HK-2 (cell line): ENCODE measurements around the gene AGR3.

Experiments used
- DNase-seq: peaks from one replicate; pipeline ENCODE4 v3.0.0-alpha.2; 2018; ENCODE audit not compliant: unreplicated experiment

The AGR3 gene

DNA sequence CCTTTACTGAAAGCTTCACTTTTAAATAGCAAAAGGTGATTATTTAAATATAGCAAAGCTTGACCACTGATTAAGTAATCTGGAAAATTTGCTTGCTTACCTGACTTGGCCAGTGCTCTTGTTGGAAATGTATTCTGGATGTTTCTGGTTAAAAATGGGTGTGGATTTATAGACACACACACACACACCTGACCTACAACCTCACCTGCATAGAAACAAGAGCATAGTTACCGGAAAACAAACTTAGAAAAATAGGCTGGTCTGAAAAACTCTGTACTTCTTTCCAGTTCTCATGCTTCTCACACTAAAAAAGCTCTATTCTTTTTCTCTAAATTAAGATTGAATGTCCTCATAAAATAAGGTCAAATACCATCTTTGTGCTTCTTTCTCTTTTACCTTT lies at the start of gene AGR3:
Gene AGR3, minus strand, starts transcription at position 140 of the 400 bp plus-strand sequence. CDS start 3,365 bp downstream, outside the sequence.
- DNase-seq, result no peak

GRCh38 chr7:16930946-16931345 lies 49.2 kb upstream of the AGR3 start:
- no peak for DNase-seq

- no peak for DNase-seq
Measured at GRCh38 chr7:16929146-16929762, 47.5 kb upstream of the AGR3 start.

DNA sequence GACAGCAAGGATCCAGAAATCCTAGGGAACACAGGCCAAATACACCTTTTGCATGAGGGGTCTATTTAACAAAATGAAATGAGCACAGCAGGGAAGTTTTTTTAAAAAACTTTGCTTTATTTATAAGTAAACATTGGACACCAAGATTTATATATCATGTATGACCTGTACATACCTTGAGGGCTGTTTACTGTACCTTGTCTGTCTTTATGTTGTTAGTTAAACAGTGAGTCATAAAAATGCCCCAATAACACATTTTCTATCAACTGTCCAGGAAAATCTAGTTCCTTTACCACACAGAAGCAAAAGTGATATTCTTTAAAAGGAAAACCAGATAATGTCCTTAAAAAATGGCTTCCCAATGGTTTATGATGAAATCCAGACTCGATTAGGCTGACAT lies 45.1 kb upstream of the AGR3 start:
- DNase-seq, result no peak

DNA sequence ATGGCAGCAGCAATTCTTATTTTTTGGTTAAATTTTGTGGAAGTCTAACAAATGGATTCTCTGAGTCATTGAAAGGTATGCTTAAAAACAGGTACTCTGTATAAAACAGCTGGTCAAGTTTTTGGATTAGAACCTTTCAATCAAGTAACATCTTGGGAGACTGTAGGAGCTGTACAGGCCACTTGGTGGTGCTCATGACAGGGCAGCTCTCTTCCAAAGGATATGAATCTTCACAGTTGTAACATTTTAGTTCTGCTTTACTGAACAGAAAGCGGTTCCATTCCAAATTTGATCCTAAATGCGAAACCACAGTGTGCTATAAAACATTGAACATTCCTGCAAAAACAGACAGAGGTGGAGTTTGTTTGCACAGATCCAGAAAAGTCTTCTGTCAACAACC lies 44.5 kb upstream of the AGR3 start:
- DNase-seq, result no peak

DNA sequence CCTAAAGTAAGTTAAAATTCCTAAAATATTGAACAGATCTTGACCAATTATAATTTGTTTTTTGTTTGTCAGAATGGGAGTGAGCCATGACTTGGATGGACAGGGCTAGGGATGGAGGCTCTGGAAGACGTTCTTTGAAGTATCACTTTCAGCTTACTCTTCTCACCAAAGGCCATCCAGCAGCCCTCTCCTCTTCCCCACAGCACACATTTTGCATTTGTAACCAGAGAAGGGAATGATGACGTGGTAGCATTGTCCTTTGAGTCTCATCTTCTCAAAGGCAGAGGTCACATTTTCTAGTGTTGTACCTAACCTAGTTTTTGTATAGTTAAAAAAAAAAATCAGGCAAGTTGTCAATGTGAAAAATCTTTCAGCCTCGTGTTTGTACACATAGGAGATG lies 43.8 kb upstream of the AGR3 start:
- DNase-seq, result no peak

DNA sequence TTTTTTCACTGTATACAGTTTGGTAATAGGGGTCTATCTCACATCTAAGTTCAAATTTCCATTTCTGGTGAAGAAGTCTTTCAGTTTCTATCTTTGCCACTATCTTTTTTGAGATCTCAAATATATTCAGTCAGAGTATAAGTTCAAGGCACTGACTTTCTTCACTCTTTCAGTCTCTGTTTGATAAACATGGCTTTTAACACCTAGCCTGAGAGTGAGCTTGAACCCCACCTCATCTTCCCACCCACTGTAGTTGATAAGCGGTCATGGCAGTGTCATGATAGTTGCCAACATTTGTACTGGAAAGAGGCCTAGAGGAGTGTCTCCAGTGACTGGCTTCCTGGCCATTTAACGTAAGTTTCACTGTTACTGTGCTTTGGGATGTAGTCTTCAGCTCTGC lies 41.2 kb upstream of the AGR3 start:
- DNase-seq, result no peak

GRCh38 chr7:16921644-16922257 lies 40.0 kb upstream of the AGR3 start:
- DNase-seq, result no peak

GRCh38 chr7:16921151-16921550 lies 39.4 kb upstream of the AGR3 start:
- no peak for DNase-seq

- no peak for DNase-seq
Measured at GRCh38 chr7:16919440-16919839, 37.7 kb upstream of the AGR3 start.

- DNase-seq, result no peak
Measured at GRCh38 chr7:16918288-16918895, 36.6 kb upstream of the AGR3 start.

GRCh38 chr7:16916738-16917137 lies 35.0 kb upstream of the AGR3 start:
- DNase-seq, result no peak

DNA sequence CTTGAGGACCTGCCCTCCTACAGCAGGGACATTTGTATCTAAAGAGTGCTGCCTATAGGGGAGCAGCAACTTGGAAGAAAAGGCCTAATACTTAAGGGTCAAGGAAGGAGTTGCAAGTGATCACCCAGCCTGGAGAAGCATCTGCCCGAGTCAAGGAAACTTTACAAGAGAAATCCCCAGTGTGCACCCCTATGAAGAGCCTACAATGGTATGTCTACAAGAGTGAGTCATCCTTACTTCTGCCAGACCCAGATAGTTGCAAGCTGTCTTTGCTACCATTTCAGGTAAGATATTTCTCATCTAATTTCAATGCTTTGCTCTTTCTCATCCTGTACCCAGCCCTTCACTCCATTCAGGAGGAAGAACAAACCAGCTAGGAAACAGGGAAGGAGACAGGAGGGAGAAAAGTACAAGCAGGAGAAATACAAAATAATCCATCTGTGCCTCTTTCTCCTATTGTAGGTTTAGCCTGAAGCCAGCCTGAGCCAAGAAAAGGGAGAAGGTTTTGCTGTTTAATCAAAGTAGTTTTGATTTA lies 34.4 kb upstream of the AGR3 start:
- peak; percentile 34 for DNase-seq

DNA sequence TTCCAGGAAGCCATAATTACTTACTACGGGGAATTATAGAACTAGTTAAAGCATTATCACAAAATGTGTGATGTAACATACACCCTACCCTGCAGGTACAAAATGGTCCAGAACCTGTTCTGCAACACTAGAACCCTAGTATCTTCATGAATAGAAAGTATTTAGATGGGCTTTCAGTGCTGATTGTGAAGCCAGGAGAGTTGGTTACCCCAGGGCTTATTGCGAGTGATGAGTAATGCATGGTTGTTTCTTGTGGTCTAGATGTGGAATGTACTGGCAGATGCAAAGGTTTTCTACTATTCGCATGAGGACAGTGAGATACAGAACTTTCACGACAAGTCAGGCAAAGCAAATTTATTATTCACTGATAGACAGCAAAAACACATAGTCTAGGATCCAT lies 33.6 kb upstream of the AGR3 start:
- DNase-seq, result no peak

DNA sequence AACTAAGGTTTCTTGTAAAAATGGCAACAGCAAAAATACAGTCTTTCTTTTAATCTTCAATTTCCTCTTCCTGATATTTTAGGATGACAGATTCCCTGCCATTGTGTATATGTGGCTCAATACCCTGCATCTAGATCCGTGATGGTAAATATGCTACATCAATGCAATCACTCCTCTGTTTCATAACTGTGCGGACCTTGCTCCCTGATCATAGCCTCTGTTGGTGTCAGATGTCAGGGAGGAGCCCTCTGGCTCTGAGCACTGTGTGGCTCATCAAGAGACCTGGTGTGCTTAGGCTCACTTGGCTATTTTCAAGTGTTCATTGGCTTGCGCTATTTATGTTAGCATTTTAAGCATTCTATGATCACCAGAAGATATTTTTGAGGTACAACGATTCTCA lies 33.0 kb upstream of the AGR3 start:
- no peak for DNase-seq

GRCh38 chr7:16913643-16914042 lies 31.9 kb upstream of the AGR3 start:
- DNase-seq, result no peak

DNA sequence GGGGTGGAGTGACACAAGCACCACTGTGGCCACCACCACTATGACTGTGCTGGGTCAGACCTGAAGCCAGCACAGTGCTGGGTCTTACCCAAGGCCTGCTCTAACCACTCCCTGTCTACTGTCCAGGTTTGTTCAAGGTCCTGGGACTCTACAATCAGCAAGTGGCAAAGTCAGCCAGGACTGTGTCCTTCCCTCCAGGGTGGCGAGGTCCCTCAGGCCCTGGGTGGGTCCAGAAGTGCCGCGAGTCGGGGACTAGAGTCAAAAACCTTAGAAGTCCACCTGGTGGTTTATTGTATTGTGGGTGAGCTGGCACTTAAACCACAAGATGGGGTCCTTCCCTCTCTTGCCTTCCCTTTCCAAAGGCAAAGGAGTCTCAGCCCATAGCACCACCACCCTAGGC lies 30.8 kb upstream of the AGR3 start:
- no peak for DNase-seq

DNA sequence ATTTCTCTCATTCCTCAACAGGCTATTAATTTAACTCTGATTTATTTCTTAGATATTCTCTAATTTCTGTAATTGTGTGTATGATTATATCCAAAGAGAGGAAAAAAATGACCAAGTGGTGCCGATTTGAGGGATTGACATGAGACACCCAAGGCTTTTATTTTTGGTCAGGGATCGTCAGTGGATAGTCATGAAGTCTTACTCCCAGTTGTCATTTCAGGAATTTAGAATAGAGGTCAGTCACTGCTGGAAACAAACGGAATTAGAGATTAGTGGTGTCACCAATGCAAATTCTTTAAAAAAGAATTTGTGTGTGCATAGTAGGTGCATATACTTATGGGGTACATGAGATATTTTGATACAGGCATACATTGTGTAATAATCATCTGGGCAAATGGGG lies 26.8 kb upstream of the AGR3 start:
- no peak for DNase-seq

GRCh38 chr7:16905300-16906044 lies 23.7 kb upstream of the AGR3 start:
- no peak for DNase-seq

DNA sequence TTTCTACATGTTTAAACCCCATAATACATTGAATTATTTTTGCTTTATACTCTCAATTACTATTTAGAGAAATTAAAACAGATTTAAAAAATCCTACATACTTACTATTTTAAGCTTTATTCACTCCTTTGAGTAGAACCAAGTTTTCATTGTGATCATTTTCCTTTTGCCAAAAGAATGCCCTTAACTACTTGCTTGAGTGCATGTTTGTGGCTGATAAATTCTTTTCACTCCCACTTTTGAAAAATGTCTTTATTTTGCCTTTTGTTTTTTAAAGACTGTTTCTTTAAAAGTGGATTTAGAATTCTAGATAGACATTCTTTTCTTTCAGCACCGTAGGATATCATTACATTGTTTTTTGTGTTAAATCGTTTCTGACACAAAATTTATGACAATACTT lies 22.3 kb upstream of the AGR3 start:
- DNase-seq, result no peak

DNA sequence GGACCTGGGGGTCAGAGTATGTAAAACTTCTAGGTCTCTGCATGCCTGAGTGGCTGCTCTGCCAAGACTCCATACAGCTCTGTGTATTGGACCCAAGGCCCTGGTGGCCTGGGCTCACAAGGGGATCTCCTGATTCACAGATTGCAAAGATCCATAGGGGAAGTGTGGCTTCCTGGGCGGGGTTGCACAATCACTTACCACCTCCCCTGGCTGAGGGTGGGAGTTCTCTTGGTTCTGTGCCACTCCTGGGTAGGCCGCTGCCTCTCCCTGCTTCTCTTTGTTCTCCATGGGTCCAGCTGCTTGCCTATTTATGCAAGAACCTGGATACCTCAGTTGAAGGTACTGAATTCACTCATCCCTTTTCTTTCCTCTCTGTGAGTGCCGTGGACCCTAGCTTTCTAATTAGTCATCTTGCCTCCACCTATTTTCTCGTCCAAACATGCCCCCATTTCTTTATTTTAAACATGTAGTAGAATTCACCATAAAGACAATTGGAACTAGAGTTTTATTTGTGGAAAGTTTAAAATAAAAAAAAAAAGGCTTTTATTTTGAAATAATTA lies 18.5 kb upstream of the AGR3 start:
- no peak for DNase-seq
